K562 (cell line): ENCODE measurements around the gene ADAT1. TPM values are rescaled to one million over a fixed set of nuclear protein-coding genes. Genes with fewer than 3 reads are reported as not detected.

Experiments
- CBX8 ChIP-seq: fragments of 200-600 bp; sonication (generic); IDR thresholded peaks from 2 replicates; pipeline ENCODE4 v1.6.1; 2012; ENCODE audit warnings: borderline replicate concordance, mixed run types, low read depth, mild to moderate bottlenecking, moderate library complexity, mixed read lengths, low read length, control low read depth, inconsistent platforms; ENCODE audit not compliant: poor library complexity, severe bottlenecking; ENCODE audit errors: extremely low read depth
- HDGF ChIP-seq: fragments of 450-650 bp; IDR thresholded peaks from 2 replicates; pipeline ENCODE4 v1.6.1; 2016
- HOXB6 ChIP-seq: fragments of 250-450 bp; sonication (Bioruptor Pico); IDR thresholded peaks from 2 replicates; pipeline ENCODE4 v1.5.1; 2022; ENCODE audit warnings: mild to moderate bottlenecking, borderline replicate concordance
- MTA3 ChIP-seq: fragments of 450-650 bp; formaldehyde crosslinking; IDR thresholded peaks from 2 replicates; pipeline ENCODE4 v1.6.1; 2017; ENCODE audit warnings: mild to moderate bottlenecking, borderline replicate concordance
- MYNN ChIP-seq, 2 experiments: sonication (generic); formaldehyde crosslinking in 1 of 2; IDR thresholded peaks; 2 replicates each; pipeline versions ENCODE4 v1.5.0 to v1.6.1; 2016 to 2020; ENCODE audit warnings: antibody characterized with exemption in 1 of 2, missing genetic modification reagents in 1 of 2
- NFIC ChIP-seq: fragments of 450-650 bp; IDR thresholded peaks from 2 replicates; pipeline ENCODE4 v1.6.1; 2017; ENCODE audit warnings: mild to moderate bottlenecking, inconsistent platforms
- PHF20 ChIP-seq: fragments of 450-650 bp; IDR thresholded peaks from 2 replicates; pipeline ENCODE4 v1.6.1; 2018; ENCODE audit not compliant: partially characterized antibody
- STAT6 ChIP-seq: sonication (generic); formaldehyde crosslinking; IDR thresholded peaks from 2 replicates; pipeline ENCODE4 v1.8.1; 2023; ENCODE audit warnings: mild to moderate bottlenecking, missing genetic modification reagents
- TCF3 ChIP-seq: sonication (generic); formaldehyde crosslinking; IDR thresholded peaks from 2 replicates; pipeline ENCODE4 v1.4.0; 2020; ENCODE audit warnings: mild to moderate bottlenecking, missing genetic modification reagents
- TFAP4 ChIP-seq: sonication (generic); formaldehyde crosslinking; IDR thresholded peaks from 2 replicates; pipeline ENCODE4 v1.8.0; 2022; ENCODE audit warnings: missing genetic modification reagents, mild to moderate bottlenecking, moderate library complexity, borderline replicate concordance
- USF1 ChIP-seq: sonication (generic); formaldehyde crosslinking; IDR thresholded peaks from 2 replicates; pipeline ENCODE4 v1.9.0; 2022; ENCODE audit warnings: mild to moderate bottlenecking, missing genetic modification reagents
- ZKSCAN8 ChIP-seq: fragments of 200-800 bp; sonication (Bioruptor generic); IDR thresholded peaks from 2 replicates; pipeline ENCODE4 v1.6.1; 2016; ENCODE audit warnings: missing genetic modification characterization, missing compliant biosample characterization
- ZNF395 ChIP-seq: fragments of 200-800 bp; sonication (Bioruptor generic); IDR thresholded peaks from 2 replicates; pipeline ENCODE4 v1.6.1; 2017; ENCODE audit warnings: missing genetic modification characterization, missing compliant biosample characterization
- polyA plus RNA-seq, 8 experiments: library from polyadenylated mRNA; depleted of rRNA in 4 of 8; stranded (reverse) in 5 of 8; unstranded in 3 of 8; fragments of >200 nt; fragmentation: Nextera tagmentation in 2 of 8; fragmentation: Illumina TruSeq in 1 of 8; extraction: Ambion mirVana in 2 of 8; extraction: Trizol in 1 of 8; gene quantifications; 2 replicates each; pipeline versions ENCODE4 v1.2.1 to v1.2.3, GENCODE V29; 2011 to 2014; ENCODE audit warnings: inconsistent platforms in 1 of 8, missing spikeins in 1 of 8
- total RNA-seq, 7 experiments: library from RNA; depleted of rRNA in 6 of 7; stranded (reverse); fragments of >200 nt in 6 of 7; fragmentation: Illumina TruSeq in 2 of 7; extraction: Trizol in 2 of 7; gene quantifications; 2 replicates each; pipeline versions ENCODE4 v1.2.1 to v1.2.3, GENCODE V29; 2011 to 2021; ENCODE audit warnings: low replicate concordance in 1 of 7

The ADAT1 gene
- total and polyA plus RNA-seq, 9 of the 15 experiments (the other 6 are each of a cell fraction or from before 2014, with no cell fraction given): 16.0 to 36.7 (median 28.2) TPM

- TF ChIP-seq MTA3 (peak; percentile 77), USF1 (CRISPR knock-in tag) (no peak), STAT6 (CRISPR knock-in tag) (peak; percentile 75; the same call in 1 of the 2 replicates), NFIC (no peak), TCF3 (CRISPR knock-in tag) (no peak), ZKSCAN8 (CRISPR knock-in tag) (no peak), TFAP4 (CRISPR knock-in tag) (no peak), CBX8 (no peak), ZNF395 (no peak), MYNN (IDR thresholded peaks at IDR 0.05) (peak; percentile 95), MYNN (CRISPR knock-in tag; IDR thresholded peaks at IDR 0.05) (no peak), PHF20 (no peak), HOXB6 (CRISPR knock-in tag) (no peak), HDGF (no peak)
Observed at GRCh38 chr16:75555707-75556430, 67.2 kb downstream of the ADAT1 start, which contains the start of gene TMEM231 (continued).
